CD14-positive monocyte (primary cell): ENCODE data around the gene LILRA2. TPM values are rescaled to one million over a fixed set of nuclear protein-coding genes. Genes with fewer than 3 reads are reported as not detected.
"Not testable (repeated sequence)": the region's sequence is repeated elsewhere in the genome, so short reads cannot be mapped to it uniquely, and the experiment has no call there.

Source experiments
- DNase-seq, 3 donors: peaks; one replicate each; pipeline ENCODE4 v3.0.0-alpha.2; 2011 to 2022
- H2AFZ ChIP-seq: 2 replicates; pipeline ENCODE4 v1.6.0; 2012; ENCODE audit warnings: mild to moderate bottlenecking, low read depth, low read length, inconsistent platforms; ENCODE audit not compliant: insufficient read depth, poor library complexity, severe bottlenecking
- H3K27ac ChIP-seq, 2 donors: 1 replicate in 1 of 2; 2 replicates in 1 of 2; pipeline ENCODE4 v1.5.1; 2012 to 2013; ENCODE audit warnings: low read length in 2 of 2, control low read depth in 1 of 2, inconsistent platforms in 1 of 2, low read depth in 1 of 2, mild to moderate bottlenecking in 1 of 2
- H3K27me3 ChIP-seq, 2 donors: one replicate each; pipeline versions ENCODE4 v1.6.0 to v1.6.1; 2011 to 2013; ENCODE audit warnings: low read length in 2 of 2; ENCODE audit not compliant: control insufficient read depth in 2 of 2, insufficient read depth in 2 of 2
- H3K36me3 ChIP-seq, 2 donors: replicated peaks in 1 of 2; 1 replicate in 1 of 2; 2 replicates in 1 of 2; pipeline versions ENCODE4 v1.5.1 to v1.6.1; 2012 to 2013; ENCODE audit warnings: low read length in 2 of 2, control low read depth in 1 of 2, inconsistent platforms in 1 of 2, mild to moderate bottlenecking in 1 of 2; ENCODE audit not compliant: insufficient read depth in 2 of 2, control insufficient read depth in 1 of 2
- H3K4me1 ChIP-seq, 2 donors: 1 replicate in 1 of 2; 2 replicates in 1 of 2; pipeline versions ENCODE4 v1.5.1 to v1.6.1; 2012 to 2013; ENCODE audit warnings: low read length in 2 of 2, control low read depth in 1 of 2, inconsistent platforms in 1 of 2, mild to moderate bottlenecking in 1 of 2, moderate library complexity in 1 of 2; ENCODE audit not compliant: insufficient read depth in 2 of 2, control insufficient read depth in 1 of 2
- H3K4me2 ChIP-seq: replicated peaks from 2 replicates; pipeline ENCODE3; 2012; ENCODE audit warnings: low read length, moderate library complexity, mild to moderate bottlenecking; ENCODE audit not compliant: poor library complexity, severe bottlenecking; ENCODE audit errors: extremely low read depth
- H3K4me3 ChIP-seq, 3 experiments: fragments of 200-600 bp in 1 of 3; sonication (generic) in 1 of 3; replicated peaks in 1 of 3; 1 replicate in 2 of 3; 2 replicates in 1 of 3; pipeline ENCODE4 v1.5.1; 2011 to 2013; ENCODE audit warnings: low read length in 3 of 3, mild to moderate bottlenecking in 3 of 3, control low read depth in 2 of 3, low read depth in 2 of 3, inconsistent platforms in 1 of 3, moderate library complexity in 1 of 3
- H3K79me2 ChIP-seq: 2 replicates; pipeline ENCODE4 v1.6.0; 2012; ENCODE audit warnings: mild to moderate bottlenecking, control low read depth, inconsistent platforms, low read length, moderate library complexity; ENCODE audit not compliant: insufficient read depth
- H3K9ac ChIP-seq: 2 replicates; pipeline ENCODE4 v1.6.0; 2017; ENCODE audit warnings: low read length, mild to moderate bottlenecking; ENCODE audit not compliant: insufficient read depth, poor library complexity, severe bottlenecking
- H3K9me3 ChIP-seq, 2 donors: replicated peaks in 1 of 2; 1 replicate in 1 of 2; 2 replicates in 1 of 2; pipeline versions ENCODE4 v1.5.1 to v1.6.1; 2012 to 2013; ENCODE audit warnings: low read length in 2 of 2, control low read depth in 1 of 2; ENCODE audit not compliant: control insufficient read depth in 1 of 2, insufficient read depth in 1 of 2
- H4K20me1 ChIP-seq: 2 replicates; pipeline ENCODE4 v1.6.0; 2012; ENCODE audit warnings: mild to moderate bottlenecking, low read length, control low read depth, moderate library complexity; ENCODE audit not compliant: insufficient read depth
- H3K27ac Mint-ChIP-seq, 7 donors: one replicate each; pipeline ENCODE4 v1.8.0; 2020; ENCODE audit warnings: mild to moderate bottlenecking in 7 of 7, mixed read lengths in 7 of 7, moderate library complexity in 6 of 7, inconsistent platforms in 2 of 7
- H3K27me3 Mint-ChIP-seq, 3 donors: one replicate each; pipeline ENCODE4 v1.8.0; 2021 to 2022; ENCODE audit warnings: low read depth in 3 of 3, mild to moderate bottlenecking in 3 of 3, mixed read lengths in 3 of 3, moderate library complexity in 3 of 3, inconsistent platforms in 1 of 3
- H3K36me3 Mint-ChIP-seq, 2 donors: one replicate each; pipeline ENCODE4 v1.8.0; 2020; ENCODE audit warnings: mixed read lengths in 2 of 2, inconsistent platforms in 1 of 2, mild to moderate bottlenecking in 1 of 2
- H3K4me1 Mint-ChIP-seq: one replicate; pipeline ENCODE4 v1.8.0; 2020; ENCODE audit warnings: mild to moderate bottlenecking, mixed read lengths
- H3K4me3 Mint-ChIP-seq, 2 donors: one replicate each; pipeline ENCODE4 v1.8.0; 2020; ENCODE audit warnings: mild to moderate bottlenecking in 2 of 2, mixed read lengths in 2 of 2, moderate library complexity in 1 of 2
- H3K9me3 Mint-ChIP-seq, 7 donors: one replicate each; pipeline ENCODE4 v1.8.0; 2020 to 2022; ENCODE audit warnings: mixed read lengths in 7 of 7, mild to moderate bottlenecking in 6 of 7, moderate library complexity in 6 of 7, inconsistent platforms in 2 of 7
- CTCF ChIP-seq: fragments of 200-600 bp; IDR thresholded peaks from one replicate; pipeline ENCODE4 v1.8.0; 2022; ENCODE audit warnings: antibody characterized with exemption, mild to moderate bottlenecking
- WGBS: methylation state at CpG from one replicate; pipeline ENCODE4 v1.1.5; 2013; ENCODE audit warnings: missing lambda C conversion rate; ENCODE audit not compliant: insufficient coverage; 5-methylcytosine and 5-hydroxymethylcytosine counted together
- intact Hi-C, 2 donors: fragments of 100-400 bp; cut with micrococcal nuclease; formaldehyde crosslinking; loops; one replicate each; pipeline versions ENCODE4 v1.15.0 to v1.15.1; 2023
- polyA plus RNA-seq, 3 donors: library from polyadenylated mRNA; depleted of rRNA in 1 of 3; unstranded in 2 of 3; stranded (reverse) in 1 of 3; fragments of 300-500 nt in 2 of 3; fragments of >200 nt in 1 of 3; fragmentation: Illumina TruSeq in 2 of 3; gene quantifications; 1 replicate in 2 of 3; 2 replicates in 1 of 3; pipeline ENCODE4 v1.2.3, GENCODE V29; 2012 to 2021

Gene LILRA2
- polyA plus RNA-seq, 3 donors = 333 to 451 (median 377) TPM

DNA sequence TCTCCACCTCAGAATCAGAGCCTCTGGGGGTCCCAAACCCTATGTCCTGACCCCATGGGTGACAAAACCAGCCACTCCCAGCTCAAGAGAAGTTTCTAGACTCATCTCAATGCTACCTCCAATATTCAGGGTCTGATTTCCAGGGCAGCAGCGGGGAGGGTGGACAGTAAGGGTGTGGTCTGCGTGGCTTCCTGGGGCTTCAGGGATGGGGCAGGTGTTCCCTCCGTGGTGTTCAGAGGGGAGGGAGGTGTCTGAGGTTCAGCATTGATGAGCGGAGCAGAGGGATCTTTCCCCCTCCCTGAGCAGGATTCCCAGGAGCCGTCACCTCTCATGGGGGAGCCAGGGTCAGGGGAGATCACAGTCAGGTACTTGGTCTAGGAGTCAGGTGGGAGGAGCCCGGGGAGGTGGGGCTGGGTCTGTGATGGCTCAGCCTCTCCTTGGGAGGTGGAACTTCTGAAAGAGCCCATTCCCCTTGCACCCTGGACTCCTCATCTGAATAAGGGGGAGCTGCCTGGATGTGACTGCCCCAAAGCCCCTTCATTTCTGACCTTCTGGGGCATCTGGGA lies 2.9 kb downstream of the LILRA2 start:
- Histone ChIP-seq H3K27me3 (no peaks in the 10 kb centered on the region), H3K9me3 (no peaks in the 10 kb centered on the region), H3K4me1 (peaks cover 59 to 72% of the 10 kb centered on the region in 2 donors), H2AFZ (no peak overlapping the region), H3K79me2 (peaks cover 74% of the 10 kb centered on the region), H3K4me3 (peak overlapping the region in 1 of 3 experiments; percentile 26), H3K36me3 (peaks cover 26 to 35% of the 10 kb centered on the region in 2 donors), H3K9ac (no peak overlapping the region), H3K4me2 (peak overlapping the region; percentile 29), H3K27ac (no peak overlapping the region), H4K20me1 (peaks cover 47% of the 10 kb centered on the region)
- DNase-seq = no peak
- H3K4me1 Mint-ChIP-seq = peaks cover 80% of the 10 kb centered on the region
- no CpG with 5 or more reads among the region's 6 CpGs for WGBS
- peak overlapping the region in 1 of 2 donors; percentile 47 for H3K4me3 Mint-ChIP-seq
- peak overlapping the region in 6 of 7 donors; percentile 13 to 82 (median 51) for H3K27ac Mint-ChIP-seq
- peaks cover 49 to 55% of the 10 kb centered on the region in 2 donors for H3K36me3 Mint-ChIP-seq
- H3K27me3 Mint-ChIP-seq = peaks cover 0 to 2% (median 0%) of the 10 kb centered on the region in 3 donors
- intact Hi-C loops = loop anchor here in 1 of 2 donors (5.0 kb wide), 1 partner anchor 279 kb away; no protein-coding TSS in a partner anchor
- peaks cover 0 to 3% (median 2%) of the 10 kb centered on the region in 7 donors for H3K9me3 Mint-ChIP-seq
- no peak for TF ChIP-seq CTCF

GRCh38 chr19:54577334-54577733 lies 3.7 kb downstream of the LILRA2 start:
- TF ChIP-seq CTCF = no peak
- DNase-seq = no peak
- peak overlapping the region in 5 of 7 donors; percentile 4 to 74 (median 30) for H3K27ac Mint-ChIP-seq
- Histone ChIP-seq H3K4me3 (peak overlapping the region in 1 of 3 experiments; percentile 26), H3K27me3 (no peaks in the 10 kb centered on the region), H3K36me3 (peaks cover 26 to 43% of the 10 kb centered on the region in 2 donors), H3K27ac (no peak overlapping the region), H2AFZ (no peak overlapping the region), H3K4me2 (peak overlapping the region; percentile 29), H3K79me2 (peaks cover 77% of the 10 kb centered on the region), H3K9ac (no peak overlapping the region), H3K9me3 (no peaks in the 10 kb centered on the region), H3K4me1 (peaks cover 50 to 67% of the 10 kb centered on the region in 2 donors), H4K20me1 (peaks cover 54% of the 10 kb centered on the region)
- 100% methylated on average over 2 of the region's 3 CpGs for WGBS
- peaks cover 0 to 2% (median 0%) of the 10 kb centered on the region in 3 donors for H3K27me3 Mint-ChIP-seq
- H3K36me3 Mint-ChIP-seq = peaks cover 56 to 64% of the 10 kb centered on the region in 2 donors
- peaks cover 79% of the 10 kb centered on the region for H3K4me1 Mint-ChIP-seq
- peaks cover 0 to 3% (median 2%) of the 10 kb centered on the region in 7 donors for H3K9me3 Mint-ChIP-seq
- intact Hi-C loops = loop anchor here in 1 of 2 donors (5.0 kb wide), 1 partner anchor 280 kb away; no protein-coding TSS in a partner anchor
- peak overlapping the region in 1 of 2 donors; percentile 24 for H3K4me3 Mint-ChIP-seq

DNA sequence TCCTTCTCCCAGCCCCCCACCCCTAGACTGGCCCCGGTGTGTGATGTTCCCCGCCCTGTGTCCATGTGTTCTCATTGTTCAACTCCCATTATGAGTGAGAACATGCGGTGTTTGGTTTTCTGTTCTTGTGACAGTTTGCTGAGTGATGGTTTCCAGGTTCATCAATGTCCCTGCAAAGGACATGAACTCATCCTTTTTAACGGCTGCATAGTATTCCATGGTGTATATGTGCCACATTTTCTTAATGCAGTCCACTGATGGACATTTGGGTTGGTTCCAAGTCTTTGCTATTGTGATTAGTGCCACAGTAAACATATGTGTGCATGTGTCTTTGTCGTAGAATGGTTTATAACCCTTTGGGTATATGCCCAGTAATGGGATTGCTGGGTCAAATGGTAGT lies 4.7 kb downstream of the LILRA2 start:
- Mint-ChIP-seq H3K4me1 (peaks cover 79% of the 10 kb centered on the region), H3K36me3 (peaks cover 64 to 72% of the 10 kb centered on the region in 2 donors), H3K27ac (peak overlapping the region in 1 of 7 donors; percentile 21)
- Histone ChIP-seq H3K4me1 (peaks cover 43 to 58% of the 10 kb centered on the region in 2 donors), H3K79me2 (peaks cover 83% of the 10 kb centered on the region), H4K20me1 (peaks cover 61% of the 10 kb centered on the region), H3K36me3 (peaks cover 26 to 43% of the 10 kb centered on the region in 2 donors)
- intact Hi-C loops = loop anchor here in 1 of 2 donors (5.0 kb wide), 1 partner anchor 281 kb away; no protein-coding TSS in a partner anchor
- H3K4me3 Mint-ChIP-seq, H3K4me3 ChIP-seq, H3K9me3 Mint-ChIP-seq, H3K27ac ChIP-seq, DNase-seq, H3K27me3 ChIP-seq, H2AFZ ChIP-seq, H3K9me3 ChIP-seq, H3K4me2 ChIP-seq, H3K9ac ChIP-seq, H3K27me3 Mint-ChIP-seq: not testable (repeated sequence)
- 100% methylated on average over 1 of the region's 5 CpGs for WGBS
